H1 (cell line): Measurements from ENCODE around the gene COG7.

Experiments used
- CBX5 ChIP-seq: fragments of 300-800, 300-1000 bp; sonication (generic); IDR thresholded peaks from 2 replicates; pipeline ENCODE4 v1.7.1; 2016; ENCODE audit warnings: antibody characterized with exemption, low read length, low read depth
- EP300 ChIP-seq, 2 experiments: IDR thresholded peaks; 1 replicate in 1 of 2; 2 replicates in 1 of 2; pipeline ENCODE4 v1.6.1; 2011 to 2012; ENCODE audit warnings: low read depth in 2 of 2, low read length in 2 of 2, mild to moderate bottlenecking in 2 of 2, borderline replicate concordance in 1 of 2, inconsistent platforms in 1 of 2, moderate library complexity in 1 of 2
- EZH2 ChIP-seq: fragments of 200-600 bp; sonication (generic); IDR thresholded peaks from 2 replicates; pipeline ENCODE4 v1.7.1; 2012; ENCODE audit warnings: low read depth, mild to moderate bottlenecking, moderate library complexity, low read length, inconsistent platforms; ENCODE audit not compliant: severe bottlenecking
- FOSL1 ChIP-seq: IDR thresholded peaks from 2 replicates; pipeline ENCODE4 v1.6.1; 2011; ENCODE audit warnings: mild to moderate bottlenecking, low read depth, low read length, moderate library complexity; ENCODE audit not compliant: insufficient read depth
- GABPA ChIP-seq: IDR thresholded peaks from 2 replicates; pipeline ENCODE4 v1.6.1; 2011; ENCODE audit warnings: mild to moderate bottlenecking, low read length, moderate library complexity, borderline replicate concordance; ENCODE audit not compliant: insufficient read depth
- POLR2A ChIP-seq, 2 experiments: IDR thresholded peaks; 1 replicate in 1 of 2; 2 replicates in 1 of 2; pipeline ENCODE4 v1.6.1; 2011; ENCODE audit warnings: low read depth in 2 of 2, low read length in 2 of 2, mild to moderate bottlenecking in 2 of 2; ENCODE audit errors: control extremely low read depth in 1 of 2
- POLR2AphosphoS5 ChIP-seq: IDR thresholded peaks from 2 replicates; pipeline ENCODE4 v1.6.1; 2011; ENCODE audit warnings: low read depth, low read length
- RNF2 ChIP-seq: fragments of 200-900, 300-1000 bp; sonication (generic); IDR thresholded peaks from 2 replicates; pipeline ENCODE4 v1.7.1; 2016; ENCODE audit warnings: borderline replicate concordance, low read depth, mild to moderate bottlenecking, antibody characterized with exemption, low read length; ENCODE audit not compliant: poor library complexity, severe bottlenecking; ENCODE audit errors: missing control alignments
- SIN3A ChIP-seq, 2 experiments: IDR thresholded peaks in 1 of 2; conservative IDR thresholded peaks in 1 of 2; 2 replicates each; pipeline ENCODE4 v1.6.1; 2011 to 2012; ENCODE audit warnings: low read length in 2 of 2, improper control_type of control experiment in 1 of 2, low read depth in 1 of 2, mild to moderate bottlenecking in 1 of 2
- SIX5 ChIP-seq: IDR thresholded peaks from 2 replicates; pipeline ENCODE4 v1.6.1; 2011; ENCODE audit warnings: mild to moderate bottlenecking, low read depth, low read length
- ZNF274 ChIP-seq: IDR thresholded peaks from 2 replicates; pipeline ENCODE4 v1.7.0; 2012; ENCODE audit warnings: low read length, borderline replicate concordance; ENCODE audit errors: extremely low read depth
- TF ChIP-seq, protein P1 (sequence below), 3 experiments: IDR thresholded peaks; 1 replicate in 2 of 3; 2 replicates in 1 of 3; pipeline versions ENCODE4 v1.5.1 to v1.6.1; 2011; ENCODE audit warnings: low read length in 3 of 3, mild to moderate bottlenecking in 3 of 3, inconsistent platforms in 2 of 3, low read depth in 1 of 3, moderate library complexity in 1 of 3; ENCODE audit not compliant: insufficient read depth in 1 of 3; ENCODE audit errors: control extremely low read depth in 1 of 3
- TF ChIP-seq, protein P2 (sequence below): IDR thresholded peaks from 2 replicates; pipeline ENCODE4 v1.6.1; 2011; ENCODE audit warnings: low read depth, mild to moderate bottlenecking, low read length; ENCODE audit not compliant: insufficient read depth
- TF ChIP-seq, protein P3 (sequence below): IDR thresholded peaks from 2 replicates; pipeline ENCODE4 v1.6.1; 2011; ENCODE audit warnings: low read length, improper control_type of control experiment

DNA sequence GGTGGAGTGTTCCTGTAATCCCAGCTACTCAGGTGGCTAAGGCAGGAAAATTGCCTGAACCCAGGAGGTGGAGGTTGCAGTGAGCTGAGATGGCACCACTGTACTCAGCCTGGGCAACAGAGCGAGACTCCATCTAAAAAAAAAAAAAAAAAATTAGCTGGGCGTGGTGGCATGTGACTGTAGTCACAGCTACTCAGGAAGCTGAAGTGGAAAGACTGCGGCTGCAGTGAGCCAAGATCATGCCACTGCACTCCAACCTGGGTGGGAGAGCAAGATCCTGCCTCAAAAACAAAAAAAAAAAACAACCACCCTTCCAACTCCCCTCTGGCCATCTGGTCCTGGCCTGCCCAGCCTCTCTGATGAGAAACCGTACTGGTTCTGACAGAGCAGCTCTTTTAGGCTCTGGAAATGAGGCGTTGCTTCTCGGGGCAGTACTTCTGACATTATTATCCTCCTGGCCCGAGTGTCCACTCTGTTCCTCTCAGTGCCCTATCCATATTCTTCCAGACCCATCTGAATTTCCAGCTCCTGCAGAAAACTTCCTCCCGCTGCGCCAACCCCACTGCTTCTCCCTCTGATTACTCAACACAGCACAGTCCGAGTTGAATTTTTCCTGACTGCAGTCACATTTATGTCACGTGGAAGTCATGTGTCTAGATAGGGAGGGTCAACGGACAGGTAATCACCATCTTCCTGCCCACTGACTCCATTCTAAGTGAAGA lies 44.0 kb upstream of the COG7 start:
- TF ChIP-seq, protein P1, sequence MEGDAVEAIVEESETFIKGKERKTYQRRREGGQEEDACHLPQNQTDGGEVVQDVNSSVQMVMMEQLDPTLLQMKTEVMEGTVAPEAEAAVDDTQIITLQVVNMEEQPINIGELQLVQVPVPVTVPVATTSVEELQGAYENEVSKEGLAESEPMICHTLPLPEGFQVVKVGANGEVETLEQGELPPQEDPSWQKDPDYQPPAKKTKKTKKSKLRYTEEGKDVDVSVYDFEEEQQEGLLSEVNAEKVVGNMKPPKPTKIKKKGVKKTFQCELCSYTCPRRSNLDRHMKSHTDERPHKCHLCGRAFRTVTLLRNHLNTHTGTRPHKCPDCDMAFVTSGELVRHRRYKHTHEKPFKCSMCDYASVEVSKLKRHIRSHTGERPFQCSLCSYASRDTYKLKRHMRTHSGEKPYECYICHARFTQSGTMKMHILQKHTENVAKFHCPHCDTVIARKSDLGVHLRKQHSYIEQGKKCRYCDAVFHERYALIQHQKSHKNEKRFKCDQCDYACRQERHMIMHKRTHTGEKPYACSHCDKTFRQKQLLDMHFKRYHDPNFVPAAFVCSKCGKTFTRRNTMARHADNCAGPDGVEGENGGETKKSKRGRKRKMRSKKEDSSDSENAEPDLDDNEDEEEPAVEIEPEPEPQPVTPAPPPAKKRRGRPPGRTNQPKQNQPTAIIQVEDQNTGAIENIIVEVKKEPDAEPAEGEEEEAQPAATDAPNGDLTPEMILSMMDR (IDR thresholded peaks at IDR 0.05; ENCODE audit: control extremely low read depth in 1 of 3, insufficient read depth in 1 of 3, low read depth in 1 of 3, low read length in 3 of 3) = no peak
- TF ChIP-seq ZNF274 (no peak), POLR2A (IDR thresholded peaks at IDR 0.05; ENCODE audit: control extremely low read depth in 1 of 2, low read depth in 2 of 2, low read length in 2 of 2) (no peak), RNF2 (no peak), FOSL1 (no peak), EZH2 (no peak), SIN3A (conservative IDR thresholded peaks at IDR 0.05 in 1 of 2, IDR thresholded peaks at IDR 0.05 in 1 of 2; ENCODE audit: low read depth in 1 of 2, low read length in 2 of 2) (no peak), POLR2AphosphoS5 (no peak), GABPA (no peak), SIX5 (no peak), CBX5 (no peak), EP300 (IDR thresholded peaks at IDR 0.05; ENCODE audit: borderline replicate concordance in 1 of 2, low read depth in 2 of 2, low read length in 2 of 2) (no peak)
- TF ChIP-seq, protein P2, sequence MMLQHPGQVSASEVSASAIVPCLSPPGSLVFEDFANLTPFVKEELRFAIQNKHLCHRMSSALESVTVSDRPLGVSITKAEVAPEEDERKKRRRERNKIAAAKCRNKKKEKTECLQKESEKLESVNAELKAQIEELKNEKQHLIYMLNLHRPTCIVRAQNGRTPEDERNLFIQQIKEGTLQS = no peak
- TF ChIP-seq, protein P3, sequence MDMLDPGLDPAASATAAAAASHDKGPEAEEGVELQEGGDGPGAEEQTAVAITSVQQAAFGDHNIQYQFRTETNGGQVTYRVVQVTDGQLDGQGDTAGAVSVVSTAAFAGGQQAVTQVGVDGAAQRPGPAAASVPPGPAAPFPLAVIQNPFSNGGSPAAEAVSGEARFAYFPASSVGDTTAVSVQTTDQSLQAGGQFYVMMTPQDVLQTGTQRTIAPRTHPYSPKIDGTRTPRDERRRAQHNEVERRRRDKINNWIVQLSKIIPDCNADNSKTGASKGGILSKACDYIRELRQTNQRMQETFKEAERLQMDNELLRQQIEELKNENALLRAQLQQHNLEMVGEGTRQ = no peak
